GM13977 (cell line): Measurements from ENCODE around the gene IL1RAPL1.
A peak's percentile ranks its signal among the peaks of the same experiment; 100 is the strongest.

Experiments
- DNase-seq: peaks from one replicate; pipeline ENCODE4 v3.0.0; 2012; ENCODE audit warnings: low spot score
- in situ Hi-C: fragments of 300-500 bp; cut with MboI; formaldehyde crosslinking; loops from one replicate; pipeline ENCODE4 v1.12.0; 2022; ENCODE audit warnings: low sequenced_read_pairs, low pct_unique_long_range_greater_than_20kb, mixed read lengths, inconsistent platforms; ENCODE audit not compliant: unreplicated experiment
- TF ChIP-seq, protein P1 (sequence below): IDR thresholded peaks from 2 replicates; pipeline ENCODE4 v1.5.1; 2012; ENCODE audit warnings: mild to moderate bottlenecking, control low read depth; ENCODE audit not compliant: insufficient read depth; ENCODE audit errors: extremely low read depth, missing control alignments

IL1RAPL1 gene

DNA sequence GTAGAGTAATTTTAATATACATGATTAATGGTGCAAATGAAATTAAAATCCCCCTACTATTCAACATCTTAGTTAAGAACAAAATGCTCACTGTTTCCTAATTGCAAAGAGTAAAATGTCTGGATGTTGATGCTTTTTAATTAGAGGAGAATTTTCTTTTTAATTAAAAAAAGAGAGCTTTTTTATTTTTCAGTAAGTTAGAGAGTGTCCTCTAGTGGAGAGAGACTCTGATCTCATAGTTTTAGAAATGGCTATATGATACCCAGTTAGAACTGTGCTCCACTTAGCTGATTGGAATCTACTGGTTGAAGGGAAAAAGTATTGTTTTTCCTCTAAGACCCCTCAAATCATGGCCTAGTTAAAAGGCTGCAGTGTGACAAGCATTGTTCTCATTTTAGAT is 1316.1 kb downstream of the IL1RAPL1 start:
- in situ Hi-C loops, result no loop called here
- TF ChIP-seq, protein P1, sequence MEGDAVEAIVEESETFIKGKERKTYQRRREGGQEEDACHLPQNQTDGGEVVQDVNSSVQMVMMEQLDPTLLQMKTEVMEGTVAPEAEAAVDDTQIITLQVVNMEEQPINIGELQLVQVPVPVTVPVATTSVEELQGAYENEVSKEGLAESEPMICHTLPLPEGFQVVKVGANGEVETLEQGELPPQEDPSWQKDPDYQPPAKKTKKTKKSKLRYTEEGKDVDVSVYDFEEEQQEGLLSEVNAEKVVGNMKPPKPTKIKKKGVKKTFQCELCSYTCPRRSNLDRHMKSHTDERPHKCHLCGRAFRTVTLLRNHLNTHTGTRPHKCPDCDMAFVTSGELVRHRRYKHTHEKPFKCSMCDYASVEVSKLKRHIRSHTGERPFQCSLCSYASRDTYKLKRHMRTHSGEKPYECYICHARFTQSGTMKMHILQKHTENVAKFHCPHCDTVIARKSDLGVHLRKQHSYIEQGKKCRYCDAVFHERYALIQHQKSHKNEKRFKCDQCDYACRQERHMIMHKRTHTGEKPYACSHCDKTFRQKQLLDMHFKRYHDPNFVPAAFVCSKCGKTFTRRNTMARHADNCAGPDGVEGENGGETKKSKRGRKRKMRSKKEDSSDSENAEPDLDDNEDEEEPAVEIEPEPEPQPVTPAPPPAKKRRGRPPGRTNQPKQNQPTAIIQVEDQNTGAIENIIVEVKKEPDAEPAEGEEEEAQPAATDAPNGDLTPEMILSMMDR, result peak; percentile 19
- DNase-seq, result no peak

DNA sequence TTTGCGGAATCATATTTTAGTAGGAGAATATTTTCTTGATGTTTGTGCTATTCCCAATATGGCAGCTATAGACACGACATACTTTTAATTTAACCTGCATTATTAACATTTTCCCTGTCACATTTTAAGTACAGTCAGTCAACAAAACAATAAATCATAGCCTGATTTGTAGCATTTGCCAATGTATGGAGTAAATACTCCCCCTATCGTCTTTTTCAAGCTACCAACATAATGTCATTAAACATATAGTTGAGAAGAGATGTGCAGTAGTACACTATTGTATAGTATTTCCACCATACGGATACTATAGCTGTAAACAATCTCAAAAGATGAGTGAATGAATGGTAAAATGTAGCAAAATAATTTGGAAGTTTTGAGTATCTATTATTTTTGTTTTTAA is 1324.4 kb downstream of the IL1RAPL1 start:
- no peak for DNase-seq
- in situ Hi-C loops, result no loop called here
- TF ChIP-seq, protein P1, result peak; percentile 42

DNA sequence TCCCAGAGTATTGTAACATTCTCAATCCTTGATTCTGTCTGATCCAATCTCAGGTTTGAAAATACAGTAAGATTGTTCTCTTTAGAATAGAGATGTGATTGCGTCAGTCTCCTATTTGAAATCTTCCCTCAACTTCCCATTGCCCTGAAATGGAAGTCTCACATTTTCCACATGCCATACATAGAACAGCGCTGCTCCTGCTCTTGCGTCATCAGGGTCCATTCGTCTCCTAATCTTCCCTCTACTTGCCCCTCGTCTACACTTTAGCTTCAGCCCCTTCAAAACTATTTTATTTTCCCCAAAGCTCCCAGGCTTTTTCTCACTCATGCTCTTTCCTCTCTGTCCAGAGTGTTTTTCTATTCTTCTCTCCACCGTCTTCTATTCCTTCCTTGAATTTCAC is 1326.4 kb downstream of the IL1RAPL1 start:
- in situ Hi-C loops, result no loop called here
- TF ChIP-seq, protein P1, result no peak
- DNase-seq, result no peak

DNA sequence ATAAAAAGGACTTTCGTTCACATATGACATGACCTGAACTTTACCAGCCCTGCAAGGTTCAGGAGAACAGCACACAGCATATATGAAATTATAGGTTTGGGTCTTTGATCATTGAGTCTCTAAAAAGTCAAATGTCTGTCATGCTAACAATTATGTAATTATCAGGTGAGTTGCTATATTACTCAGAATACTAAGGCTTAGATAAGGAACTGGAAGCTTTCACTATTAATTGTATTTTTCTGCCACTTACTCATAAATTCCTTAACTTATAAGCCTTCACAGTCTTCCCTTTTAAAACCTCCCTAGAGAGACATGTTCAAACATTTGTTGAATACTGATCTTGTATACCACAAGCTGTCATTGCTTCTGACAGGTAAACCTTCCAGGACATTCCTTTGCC is 1335.4 kb downstream of the IL1RAPL1 start:
- in situ Hi-C loops, result no loop called here
- DNase-seq, result no peak
- TF ChIP-seq, protein P1, result no peak

DNA sequence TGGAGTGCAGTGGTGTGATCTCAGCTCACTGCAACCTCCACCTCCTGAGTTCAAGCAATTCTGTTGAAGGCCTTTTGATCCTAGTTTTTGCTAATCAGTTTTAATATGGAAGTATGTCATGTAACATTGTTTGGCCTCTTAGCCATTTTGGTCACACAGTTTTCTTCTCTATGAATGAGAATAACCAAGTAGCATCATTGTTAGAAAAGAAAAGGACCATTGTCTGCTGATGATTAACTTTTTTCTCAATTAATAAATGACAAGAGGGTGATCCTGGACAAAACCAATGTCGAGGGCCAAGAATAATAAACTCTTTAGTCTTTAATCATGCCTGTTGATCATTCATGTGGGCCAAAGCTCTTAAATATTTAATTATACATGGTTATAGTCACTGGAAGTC is 1338.8 kb downstream of the IL1RAPL1 start:
- TF ChIP-seq, protein P1, result no peak
- in situ Hi-C loops, result no loop called here
- no peak for DNase-seq

DNA sequence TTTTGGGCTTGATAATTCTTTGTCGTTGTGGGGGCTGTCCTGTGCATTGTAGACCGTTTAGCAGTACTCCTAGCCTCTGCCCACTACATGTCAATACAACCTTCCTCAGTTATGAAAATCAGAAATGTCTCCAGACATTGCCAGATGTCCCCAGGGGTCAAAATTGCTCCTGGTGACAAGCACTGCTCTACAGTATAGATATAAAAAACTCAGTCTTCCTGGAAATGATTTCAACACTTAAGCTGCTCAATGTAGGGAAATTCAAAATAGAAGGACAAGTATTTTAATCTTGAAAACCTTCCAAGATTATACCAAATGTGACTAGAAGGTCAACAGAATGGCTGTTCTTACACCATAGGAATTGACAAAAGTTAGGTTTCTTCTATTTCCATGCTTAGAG is 1339.4 kb downstream of the IL1RAPL1 start:
- TF ChIP-seq, protein P1, result no peak
- in situ Hi-C loops, result no loop called here
- no peak for DNase-seq

DNA sequence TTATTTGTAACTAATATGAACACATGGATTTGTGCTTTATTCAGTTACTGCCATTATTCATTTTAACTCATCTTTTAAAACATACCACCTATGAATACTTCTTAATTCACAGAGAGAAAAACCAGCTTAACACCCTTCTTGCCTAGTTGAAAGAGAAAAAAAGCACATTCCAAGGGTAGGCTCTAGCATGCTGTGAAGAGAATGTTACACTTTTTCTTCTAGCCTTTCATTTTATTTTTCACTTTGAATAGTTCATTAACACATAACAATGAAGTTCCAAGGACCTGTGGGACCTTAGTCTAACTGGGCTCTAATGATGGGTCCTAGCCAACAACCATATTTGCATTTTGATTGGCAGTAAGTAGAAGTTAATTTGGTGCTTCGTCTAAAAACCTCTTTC is 1348.2 kb downstream of the IL1RAPL1 start:
- TF ChIP-seq, protein P1, result no peak
- in situ Hi-C loops, result no loop called here
- no peak for DNase-seq
